GM19043 (cell line): ENCODE data around the gene ARFIP1.
"Not testable (repeated sequence)": the region's sequence is repeated elsewhere in the genome, so short reads cannot be mapped to it uniquely, and the experiment has no call there.

Experiments used
- ATAC-seq: cut with Tn5 transposase; IDR thresholded peaks from one replicate; pipeline ENCODE4 v1.9.1; 2021; ENCODE audit warnings: low read depth; ENCODE audit not compliant: unreplicated experiment

ARFIP1 gene

DNA sequence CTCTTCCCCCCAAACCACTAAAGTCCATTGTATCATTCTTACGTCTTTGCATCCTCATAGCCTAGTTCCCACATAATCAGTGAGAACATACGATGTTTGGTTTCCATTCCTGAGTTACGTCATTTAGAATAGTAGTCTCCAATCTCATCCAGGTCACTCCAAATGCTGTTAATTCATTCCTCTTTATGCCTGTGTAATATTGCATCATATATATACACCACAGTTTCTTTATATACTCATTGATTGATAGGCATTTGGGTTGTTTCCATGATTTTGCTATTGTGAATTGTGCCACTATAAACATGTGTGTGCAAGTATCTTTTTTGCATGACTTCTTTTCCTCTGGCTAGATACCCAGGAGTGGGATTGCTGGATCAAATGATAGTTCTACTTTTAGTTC, 57.2 kb downstream of the ARFIP1 start:
- no peak for ATAC-seq

DNA sequence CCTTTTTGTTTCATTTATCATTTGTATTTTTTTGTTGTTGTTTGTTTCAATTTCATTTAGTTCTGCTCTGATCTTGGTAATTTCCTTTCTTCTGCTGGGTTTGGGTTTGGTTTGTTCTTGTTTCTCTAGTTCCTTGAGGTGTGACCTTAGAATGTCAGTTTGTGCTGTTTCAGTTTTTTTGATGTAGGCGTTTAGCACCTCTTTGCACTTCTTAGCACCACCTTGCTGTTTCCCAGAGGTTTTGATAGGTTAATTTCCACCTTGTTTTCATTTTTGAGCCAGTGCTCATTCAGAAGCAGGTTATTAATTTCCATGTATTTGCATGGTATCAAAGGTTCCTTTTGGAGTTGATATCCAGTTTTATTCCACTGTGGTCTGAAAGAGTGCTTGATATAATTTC, 60.0 kb downstream of the ARFIP1 start:
- not testable (repeated sequence) for ATAC-seq

DNA sequence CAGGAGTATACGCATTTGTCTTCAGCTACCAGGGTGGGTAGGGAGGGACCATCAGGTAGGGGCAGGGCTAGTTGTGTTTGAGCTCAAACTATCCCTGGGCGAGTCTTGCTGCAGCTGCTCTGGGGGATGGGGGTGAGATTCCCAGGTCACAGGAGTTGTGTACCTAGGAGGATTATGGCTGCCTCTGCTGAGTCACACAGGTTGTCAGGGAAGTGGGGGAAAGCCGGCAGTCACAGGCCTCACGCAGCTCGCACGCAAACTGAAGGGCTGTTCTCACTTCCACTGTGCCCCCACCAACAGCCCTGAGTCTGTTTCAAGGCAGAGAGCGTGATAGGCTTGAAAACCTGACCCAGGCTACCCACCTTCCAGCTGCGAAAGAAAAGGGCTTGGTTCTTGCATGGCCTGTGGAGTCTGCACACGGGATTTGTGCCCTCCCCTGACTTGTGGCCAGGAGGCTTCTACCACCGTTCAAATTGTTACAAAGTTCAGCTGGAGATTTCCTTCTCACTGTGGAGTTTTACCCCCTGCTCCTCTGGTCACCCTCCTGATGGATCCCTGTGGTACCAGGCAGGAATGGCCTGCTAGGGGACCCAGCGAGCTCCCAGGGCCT, 63.8 kb downstream of the ARFIP1 start:
- no peak for ATAC-seq

DNA sequence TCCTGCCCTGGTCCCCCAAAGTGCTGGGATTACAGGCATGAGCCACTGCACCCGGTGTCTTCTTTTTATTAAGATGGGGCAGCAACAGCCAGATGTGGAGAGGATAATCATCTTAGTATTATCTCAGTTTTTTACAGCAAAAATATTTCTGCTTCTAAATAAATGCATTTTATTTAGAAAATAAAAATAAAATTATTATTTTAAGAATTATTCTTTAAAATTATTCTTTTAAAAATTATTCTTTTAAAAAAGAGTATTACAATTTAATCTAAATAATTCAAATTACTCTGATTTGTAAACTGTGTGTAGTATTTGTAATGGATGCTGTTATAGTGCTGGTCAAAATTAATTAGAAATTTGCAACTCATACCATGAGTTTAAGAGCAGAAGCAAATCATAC, 67.6 kb downstream of the ARFIP1 start:
- no peak for ATAC-seq

DNA sequence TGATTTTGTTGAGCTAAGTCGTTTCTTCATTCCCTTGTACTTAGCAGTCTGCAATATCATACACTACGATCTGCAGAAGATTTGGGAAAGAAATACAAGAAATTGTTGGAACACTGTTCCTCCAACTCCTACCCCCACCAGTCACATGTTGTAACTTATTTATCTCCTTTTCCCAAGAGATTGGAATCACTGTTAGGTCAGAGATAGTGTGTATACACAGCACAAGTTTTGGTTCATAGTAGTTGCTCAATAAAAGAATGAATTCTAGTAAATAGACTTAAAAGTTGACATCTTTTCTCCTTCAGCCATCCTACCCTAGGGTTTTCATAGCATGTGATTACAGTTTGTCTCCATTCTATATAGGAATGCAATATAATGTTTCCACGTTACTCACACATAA, 68.8 kb downstream of the ARFIP1 start:
- no peak for ATAC-seq

DNA sequence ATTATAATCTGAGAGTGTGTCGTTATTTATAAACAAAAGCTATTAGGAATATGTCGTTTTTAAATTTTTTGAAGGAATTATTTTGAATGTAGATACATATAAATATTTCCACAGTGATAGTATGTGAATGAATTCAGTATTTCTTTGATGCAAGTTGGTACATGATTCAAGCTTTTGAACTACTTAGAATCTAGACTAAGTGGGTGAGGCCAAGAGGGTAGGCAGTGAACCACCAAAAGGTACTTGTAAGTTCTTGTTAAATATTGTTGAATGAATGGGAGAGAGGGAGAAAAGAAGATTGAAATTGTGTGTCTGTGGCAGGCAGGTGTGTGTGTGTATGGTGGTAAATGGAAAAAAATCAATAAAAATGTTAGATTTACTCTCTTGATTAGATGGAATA, 69.6 kb downstream of the ARFIP1 start:
- ATAC-seq: no peak

DNA sequence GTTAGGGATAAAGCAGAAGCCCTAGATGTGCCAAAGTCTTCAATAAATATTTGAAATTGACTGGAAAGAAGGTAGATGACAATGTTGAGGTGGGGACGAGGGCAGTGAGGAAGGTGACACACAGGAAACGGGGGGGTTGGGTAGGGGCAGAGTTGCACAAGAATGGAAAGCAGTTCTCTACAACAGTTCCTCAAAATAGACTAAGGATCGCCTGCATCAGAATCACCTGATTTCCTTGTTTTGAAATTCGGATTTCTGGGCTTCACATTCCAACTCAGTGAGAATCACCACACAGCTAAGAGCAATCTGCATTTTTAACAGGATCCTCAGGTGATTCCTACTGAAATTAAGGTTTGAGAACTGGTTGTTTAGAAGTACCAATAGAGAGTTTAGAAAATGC, 70.6 kb downstream of the ARFIP1 start:
- ATAC-seq: no peak

DNA sequence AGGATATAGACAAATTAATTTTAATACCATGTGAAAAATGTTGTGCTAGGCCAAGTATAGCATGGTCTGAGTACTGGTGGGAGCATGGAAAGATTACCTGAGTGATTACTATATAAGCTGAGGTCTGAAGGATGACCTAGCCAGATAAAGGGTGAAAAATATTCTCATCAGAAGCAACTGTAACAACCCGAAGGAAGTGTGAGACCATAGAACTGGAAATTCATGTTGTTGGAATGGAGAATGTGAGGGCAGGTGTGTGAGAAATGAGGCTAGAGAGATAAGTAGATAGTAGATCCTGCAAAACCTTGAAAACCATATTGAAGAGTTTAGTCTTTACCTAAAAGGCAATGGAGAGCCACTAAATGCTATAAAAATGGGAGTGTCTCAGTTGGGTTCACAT, 71.5 kb downstream of the ARFIP1 start:
- ATAC-seq: no peak

DNA sequence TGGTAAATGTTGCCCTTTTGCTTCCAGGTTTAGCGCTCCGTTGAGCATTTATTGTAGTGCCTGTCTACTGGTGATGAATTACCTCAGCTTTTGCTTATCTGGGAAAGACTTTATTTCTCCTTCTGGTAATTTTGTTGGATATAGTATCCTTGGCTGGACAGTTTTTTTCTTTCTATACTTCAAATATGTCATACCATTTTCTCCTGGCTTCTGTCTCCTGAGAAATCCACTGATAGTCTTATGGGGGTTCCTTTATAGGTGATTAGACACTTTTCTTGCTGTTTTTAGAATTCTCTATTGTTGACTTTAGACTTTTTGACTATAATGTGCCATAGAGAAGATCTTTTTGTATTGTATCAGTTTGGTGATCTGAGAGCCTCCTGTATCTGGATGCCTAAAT, 73.5 kb downstream of the ARFIP1 start:
- ATAC-seq: no peak

DNA sequence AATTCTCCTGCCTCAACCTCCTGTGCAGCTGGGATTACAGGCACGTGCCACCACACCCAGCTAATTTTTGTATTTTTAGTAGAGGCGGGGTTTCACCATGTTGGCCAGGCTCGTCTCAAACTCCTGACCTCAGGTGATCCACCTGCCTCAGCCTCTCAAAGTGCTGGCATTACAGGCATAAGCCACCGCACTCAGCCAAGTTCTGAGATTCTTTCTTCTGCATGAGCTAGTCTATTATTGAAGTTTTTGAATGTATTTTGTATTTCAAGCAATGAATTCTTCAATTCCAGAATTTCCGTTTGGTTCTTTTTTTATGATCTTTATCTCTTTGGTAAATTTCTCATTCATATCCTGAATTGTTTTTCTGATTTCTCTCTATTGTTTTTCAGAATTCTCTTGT, 74.3 kb downstream of the ARFIP1 start:
- not testable (repeated sequence) for ATAC-seq

DNA sequence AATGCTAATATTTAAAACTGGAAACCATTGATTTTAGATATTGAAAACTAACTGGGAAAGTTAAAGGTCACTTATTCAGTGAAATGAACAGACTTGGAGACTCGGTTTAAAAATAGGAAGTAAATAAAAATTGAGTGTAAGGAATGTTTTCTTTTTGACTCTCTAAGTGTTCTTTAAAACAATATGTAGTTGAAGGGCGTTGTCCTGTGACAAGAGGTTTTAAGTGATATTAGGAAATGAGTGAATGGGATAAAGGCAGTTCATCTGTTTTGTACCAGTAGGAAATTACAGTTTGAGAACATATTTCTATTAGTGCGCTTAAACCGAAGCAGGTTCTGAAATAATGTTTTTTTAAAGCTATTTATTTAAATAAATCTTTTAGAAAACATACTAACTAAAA, 77.2 kb downstream of the ARFIP1 start:
- no peak for ATAC-seq

DNA sequence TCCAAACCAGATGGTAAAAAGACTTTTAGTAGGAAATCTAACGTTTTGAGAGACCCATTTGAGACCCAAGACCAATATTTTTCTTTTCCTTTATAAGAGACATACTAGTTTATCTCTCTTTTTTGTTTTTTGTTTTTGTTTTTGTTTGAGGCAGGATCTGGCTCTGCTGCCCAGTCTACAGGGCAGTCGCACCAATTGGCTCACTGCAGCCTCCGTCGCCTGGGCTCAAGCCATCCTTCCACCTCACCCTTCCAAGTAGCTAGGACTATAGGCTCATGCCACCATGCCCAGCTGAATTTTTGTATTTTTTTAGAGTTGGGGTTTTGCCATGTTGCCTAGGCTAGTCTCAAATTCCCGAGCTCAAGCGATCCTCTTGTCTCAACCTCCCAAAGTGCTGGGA, 79.2 kb downstream of the ARFIP1 start:
- no peak for ATAC-seq

DNA sequence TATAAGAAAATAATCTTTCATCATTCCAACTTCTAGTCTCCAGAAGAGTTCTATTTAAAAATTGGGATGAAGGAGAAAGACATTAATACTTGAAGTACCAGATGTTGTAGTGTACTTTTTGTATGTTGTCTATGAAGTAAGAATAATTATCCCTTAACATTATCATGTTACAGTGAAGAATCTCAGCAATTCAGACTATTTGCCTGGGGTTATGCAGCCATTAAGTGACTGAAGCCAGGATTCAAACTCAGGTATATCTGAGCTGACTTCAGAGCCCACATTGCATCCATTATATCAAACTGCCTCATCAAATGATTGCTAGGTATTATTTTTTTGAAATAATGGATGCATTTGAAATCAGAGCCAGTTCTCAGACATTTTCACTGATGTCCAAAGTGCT, 80.3 kb downstream of the ARFIP1 start:
- no peak for ATAC-seq

DNA sequence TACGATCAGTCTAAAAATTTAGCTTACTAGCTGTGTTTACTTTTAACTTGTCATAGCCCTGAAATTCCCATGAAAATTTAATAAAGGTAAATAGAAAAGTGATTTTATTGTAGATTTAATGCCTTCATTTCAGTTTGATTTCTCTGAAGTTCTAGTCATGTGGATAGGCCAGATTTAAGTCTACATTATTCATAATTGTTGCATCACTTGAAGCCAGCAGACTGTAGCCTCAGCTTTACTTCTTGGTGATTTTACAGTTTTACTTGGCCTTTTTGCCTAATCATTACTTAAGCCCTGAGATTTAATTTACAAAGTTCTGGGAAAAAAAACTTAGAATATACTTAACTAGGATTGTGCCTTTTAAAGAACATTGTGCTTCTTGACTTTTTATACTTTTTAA, 82.9 kb downstream of the ARFIP1 start:
- ATAC-seq: no peak

DNA sequence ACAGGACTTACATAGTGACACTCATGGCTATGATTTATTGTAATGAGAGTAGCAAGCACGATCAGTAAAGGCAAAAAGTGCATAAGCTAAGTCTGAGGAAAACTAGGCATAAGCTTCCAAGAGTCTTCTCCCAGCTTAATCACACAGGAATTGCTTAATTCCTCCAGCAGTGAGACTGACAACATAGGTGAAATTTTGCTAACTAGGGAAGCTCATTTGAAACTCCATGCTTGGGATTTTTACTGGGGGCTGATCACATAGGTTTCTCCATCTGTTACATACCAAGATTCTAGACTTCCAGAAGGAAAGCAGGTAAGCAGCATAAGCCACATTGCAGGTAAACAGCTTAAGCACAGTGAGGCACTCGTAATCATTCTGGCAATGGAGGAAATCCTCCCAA, 84.6 kb downstream of the ARFIP1 start:
- no peak for ATAC-seq

DNA sequence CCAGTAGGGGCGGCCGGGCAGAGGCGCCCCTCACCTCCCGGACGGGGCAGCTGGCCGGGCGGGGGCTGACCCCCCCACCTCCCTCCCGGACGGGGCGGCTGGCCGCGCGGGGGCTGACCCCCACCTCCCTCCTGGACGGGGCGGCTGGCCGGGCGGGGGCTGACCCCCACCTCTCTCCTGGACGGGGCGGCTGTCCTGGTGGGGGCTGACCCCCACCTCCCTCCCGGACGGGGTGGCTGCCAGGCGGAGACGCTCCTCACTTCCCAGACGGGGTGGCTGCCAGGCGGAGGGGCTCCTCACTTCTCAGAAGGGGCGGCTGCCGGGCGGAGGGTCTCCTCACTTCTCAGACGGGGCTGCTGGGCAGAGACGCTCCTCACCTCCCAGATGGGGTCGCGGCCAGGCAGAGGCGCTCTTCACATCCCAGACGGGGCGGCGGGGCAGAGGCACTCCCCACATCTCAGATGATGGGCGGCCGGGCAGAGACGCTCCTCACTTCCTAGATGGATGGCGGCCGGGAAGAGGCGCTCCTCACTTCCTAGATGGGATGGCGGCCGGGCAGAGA, 86.8 kb downstream of the ARFIP1 start:
- not testable (repeated sequence) for ATAC-seq

DNA sequence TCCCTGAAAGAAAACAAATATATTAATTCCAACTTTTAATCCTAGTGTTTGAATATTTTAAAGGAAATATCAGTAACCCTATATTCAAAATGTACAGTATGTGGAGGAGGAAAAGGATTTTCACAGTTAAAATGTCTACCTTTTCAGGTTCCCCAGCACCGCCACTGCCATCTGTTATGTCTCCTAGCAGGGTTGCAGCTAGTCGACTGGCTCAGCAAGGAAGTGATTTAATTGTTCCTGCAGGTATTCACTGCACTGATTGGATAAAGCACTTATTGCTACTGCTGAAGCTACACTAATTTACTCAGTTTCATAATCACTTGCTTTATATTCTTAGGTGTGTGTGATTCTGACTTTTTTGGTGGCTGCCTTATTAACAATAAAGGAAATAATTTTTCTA, 90.9 kb downstream of the ARFIP1 start:
- no peak for ATAC-seq

DNA sequence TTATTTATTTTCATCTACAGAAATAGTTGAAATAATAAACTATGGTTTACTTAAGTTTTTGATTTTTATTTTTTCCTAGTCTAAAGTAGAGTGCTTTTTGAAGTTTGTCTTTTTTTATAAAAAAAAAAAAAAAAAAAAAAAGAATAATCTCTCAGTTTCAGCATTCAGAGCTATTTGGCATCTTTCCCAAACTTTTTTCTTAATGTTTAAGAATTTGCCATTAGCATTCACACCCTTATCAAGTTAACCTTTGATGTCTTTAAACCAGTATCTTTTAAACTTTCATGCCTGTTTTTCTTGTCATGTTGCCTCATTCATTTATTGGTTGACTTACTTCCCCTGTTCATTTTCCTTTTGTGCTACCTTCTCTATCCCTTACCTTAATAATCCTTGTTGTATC, 95.5 kb downstream of the ARFIP1 start:
- no peak for ATAC-seq

DNA sequence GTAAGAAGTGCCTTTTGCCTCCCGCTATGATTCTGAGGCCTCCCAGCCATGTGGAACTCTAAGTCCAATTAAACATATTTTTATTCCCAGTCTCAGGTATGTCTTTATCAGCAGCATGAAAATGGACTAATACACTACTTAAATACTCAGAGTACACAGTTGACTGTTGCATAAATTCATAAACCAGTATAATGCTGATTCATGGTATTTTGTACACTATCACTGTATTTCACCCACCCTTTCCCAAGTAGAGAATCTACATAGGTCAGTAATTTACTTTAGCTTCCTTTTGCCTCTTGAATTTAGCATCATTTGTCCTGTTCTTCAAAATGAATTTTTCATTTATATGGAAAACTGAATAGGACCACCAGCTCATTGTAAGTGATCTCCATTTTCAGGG, 98.1 kb downstream of the ARFIP1 start:
- ATAC-seq: no peak

DNA sequence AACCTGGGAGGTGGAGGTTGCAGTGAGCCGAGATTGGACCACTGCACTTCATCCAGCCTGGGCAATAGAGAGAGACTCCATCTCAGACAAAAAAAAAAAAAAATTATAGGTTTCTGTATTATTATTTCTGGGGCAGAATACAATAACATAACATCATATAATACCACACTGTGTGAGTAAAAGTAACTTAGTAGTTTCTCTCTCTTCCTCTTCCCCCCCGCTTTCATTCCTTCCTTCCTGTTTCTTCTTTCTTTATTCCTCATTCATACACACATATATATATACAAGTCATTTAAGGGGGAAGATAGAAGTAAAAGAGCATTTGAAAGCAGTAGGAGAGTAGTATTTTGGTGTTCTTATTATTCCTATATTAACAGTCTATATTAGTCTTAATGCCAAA, 100.5 kb downstream of the ARFIP1 start:
- ATAC-seq: no peak

DNA sequence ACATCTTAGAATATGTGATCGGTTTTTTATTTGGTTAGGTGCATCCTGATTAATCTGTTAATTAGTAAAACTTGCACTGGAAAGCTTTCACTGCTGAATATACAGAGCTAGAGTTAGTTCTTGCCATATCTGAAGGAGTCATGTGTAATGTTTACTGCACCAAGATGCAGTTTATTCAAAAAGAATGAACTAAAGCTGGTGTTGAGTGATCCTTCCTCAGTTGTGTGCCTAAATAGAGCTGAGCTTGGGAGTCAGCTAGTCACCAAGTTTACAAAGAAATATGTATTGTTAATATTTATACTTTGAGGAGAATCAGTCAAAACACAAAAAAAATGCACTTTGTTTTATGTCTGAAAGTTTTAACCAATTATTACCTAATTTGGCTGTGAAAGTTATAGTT, 102.2 kb downstream of the ARFIP1 start:
- no peak for ATAC-seq

DNA sequence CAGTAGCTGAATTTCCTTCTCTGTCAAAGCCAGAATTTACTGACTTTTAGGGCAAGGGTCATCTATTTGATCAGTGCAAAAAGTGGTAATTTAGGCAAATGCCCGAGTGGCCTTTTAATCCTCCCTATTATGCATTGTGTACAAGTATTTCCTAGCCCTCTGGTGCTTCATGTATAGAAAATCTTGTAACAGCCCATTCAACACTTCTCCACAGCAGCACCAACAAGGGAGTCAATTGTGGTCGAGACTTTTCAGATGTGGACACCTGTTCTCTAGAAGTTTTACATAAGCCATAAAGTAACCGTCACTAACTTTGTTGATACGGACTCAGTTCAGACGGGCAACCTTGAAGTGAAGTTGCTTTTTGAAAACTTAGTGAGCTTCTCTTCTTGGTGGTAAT, 105.4 kb downstream of the ARFIP1 start:
- ATAC-seq: no peak

DNA sequence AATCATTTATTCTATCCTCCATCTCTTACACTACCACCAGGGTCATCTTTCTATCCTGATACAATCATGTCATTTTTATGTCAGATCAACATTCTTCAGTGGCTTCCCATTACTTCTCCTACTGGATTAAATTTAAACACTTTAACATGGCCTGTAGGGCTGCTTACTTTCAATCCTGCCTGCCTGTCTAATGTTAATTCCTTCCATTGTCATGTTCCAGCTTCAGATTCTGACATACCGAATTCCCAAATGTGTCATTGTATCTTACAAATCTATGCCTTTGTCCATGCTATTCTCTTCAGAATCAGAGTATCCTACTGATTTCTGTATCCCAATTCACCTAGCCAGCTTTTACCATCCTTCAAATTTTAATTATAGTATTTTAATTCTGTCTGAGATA, 106.4 kb downstream of the ARFIP1 start:
- no peak for ATAC-seq
